HG03097 (cell line): Measurements from ENCODE around the gene IL6R.

Source experiments
- ATAC-seq: cut with Tn5 transposase; IDR thresholded peaks from one replicate; pipeline ENCODE4 v1.9.1; 2021; ENCODE audit not compliant: unreplicated experiment, low FRiP score

The IL6R gene

DNA sequence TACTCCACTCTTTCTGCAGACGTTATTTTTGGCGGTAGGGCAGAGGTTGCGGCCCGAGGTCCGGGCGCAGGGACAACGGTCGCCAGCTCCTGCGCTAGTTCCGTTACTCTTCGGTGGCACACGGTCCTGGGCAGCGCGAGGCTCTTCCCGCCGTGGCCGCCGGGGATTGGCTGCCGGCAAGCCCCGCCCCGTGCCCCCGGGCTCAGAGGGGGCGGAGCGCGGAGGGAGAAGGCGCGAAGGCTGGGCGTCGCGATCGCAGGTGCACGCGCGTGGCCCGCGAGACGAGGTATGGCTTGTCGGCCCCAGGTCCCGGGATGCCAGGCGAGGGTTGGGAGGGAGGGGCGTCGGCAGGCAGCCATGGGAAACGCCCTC lies 97.6 kb downstream of the IL6R start:
- ATAC-seq: no peak

DNA sequence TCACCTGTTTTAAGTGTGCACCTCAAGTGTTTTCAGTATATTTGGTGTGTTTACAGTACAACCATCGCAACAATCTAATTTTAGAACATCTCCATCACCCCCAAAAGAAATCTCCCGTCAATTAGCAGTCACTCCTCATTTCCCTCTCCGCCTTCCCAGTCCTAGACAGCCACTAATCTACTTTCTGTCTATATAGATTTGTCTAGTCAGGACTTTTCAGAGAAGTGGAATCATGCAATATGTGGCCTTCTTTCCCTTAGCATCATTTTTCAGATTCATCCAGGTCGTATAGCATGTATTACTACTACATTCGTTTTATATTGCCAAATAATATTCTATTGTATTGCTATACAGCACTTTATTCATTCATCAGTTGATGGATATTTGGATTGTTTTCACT lies 98.8 kb downstream of the IL6R start:
- ATAC-seq: no peak

DNA sequence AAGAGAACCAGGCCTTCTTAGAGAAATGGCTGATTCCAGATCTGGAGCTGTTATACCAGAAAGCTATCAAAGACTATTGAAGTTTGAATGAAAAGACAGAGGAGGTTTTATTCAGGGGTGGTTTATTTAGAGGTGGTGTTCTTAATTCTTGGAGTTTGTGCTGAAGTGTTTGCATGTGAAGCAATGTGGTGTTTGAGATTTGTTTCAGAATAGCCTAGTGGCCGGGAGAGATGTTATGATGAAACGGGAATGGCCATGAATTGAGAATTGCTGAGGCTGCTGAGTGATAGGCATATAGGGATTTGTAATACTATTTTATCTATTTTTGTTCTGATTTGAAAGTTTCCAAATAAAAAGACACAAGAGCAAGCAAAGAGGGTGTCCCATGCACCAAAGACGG lies 107.6 kb downstream of the IL6R start:
- no peak for ATAC-seq

DNA sequence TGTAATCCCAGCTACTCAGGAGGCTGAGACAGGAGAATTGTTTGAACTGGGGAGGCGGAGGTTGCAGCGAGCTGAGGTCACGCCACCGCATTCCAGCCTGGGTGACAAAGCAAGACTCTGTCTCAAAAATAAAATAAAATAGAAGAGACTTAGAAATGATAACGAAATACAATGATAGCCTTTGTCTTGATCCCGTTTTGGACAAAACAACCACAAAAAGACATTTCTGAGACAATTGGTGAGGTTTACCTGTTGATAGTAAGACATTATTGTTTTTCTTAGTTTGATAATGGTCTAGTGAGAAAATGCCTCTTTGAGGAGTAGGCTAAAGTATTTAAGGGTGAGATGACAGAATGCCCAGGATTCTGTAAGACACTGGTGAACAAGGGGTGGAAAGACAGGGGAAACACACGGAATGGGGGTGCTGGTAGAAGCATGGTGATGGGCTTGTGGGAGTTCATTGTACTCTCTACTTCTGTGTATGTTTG lies 109.0 kb downstream of the IL6R start:
- ATAC-seq: no peak

DNA sequence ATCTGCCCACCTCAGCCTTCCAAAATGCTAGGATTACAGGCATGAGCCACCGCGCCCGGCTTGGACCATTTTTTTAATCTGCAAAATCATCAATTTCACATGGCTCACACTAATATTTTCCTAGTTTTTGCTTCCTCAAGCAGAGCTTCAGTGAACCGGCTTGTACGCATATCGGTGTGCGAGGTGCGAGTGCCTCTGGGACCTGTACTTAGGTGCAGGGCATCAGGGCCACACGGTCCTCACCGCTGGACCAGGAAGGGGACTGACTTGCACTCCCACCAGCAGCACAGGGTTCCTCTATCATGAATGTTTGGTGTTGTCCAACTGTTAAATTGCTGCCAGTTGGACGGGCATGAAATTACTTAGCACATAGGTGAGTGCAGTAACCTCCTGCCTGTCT lies 112.5 kb downstream of the IL6R start:
- ATAC-seq: no peak
